ENCODE measurements around the gene CD52.

- no peak for TF ChIP-seq POLR2A (IDR thresholded peaks at IDR 0.05)
- TF ChIP-seq, protein P1, sequence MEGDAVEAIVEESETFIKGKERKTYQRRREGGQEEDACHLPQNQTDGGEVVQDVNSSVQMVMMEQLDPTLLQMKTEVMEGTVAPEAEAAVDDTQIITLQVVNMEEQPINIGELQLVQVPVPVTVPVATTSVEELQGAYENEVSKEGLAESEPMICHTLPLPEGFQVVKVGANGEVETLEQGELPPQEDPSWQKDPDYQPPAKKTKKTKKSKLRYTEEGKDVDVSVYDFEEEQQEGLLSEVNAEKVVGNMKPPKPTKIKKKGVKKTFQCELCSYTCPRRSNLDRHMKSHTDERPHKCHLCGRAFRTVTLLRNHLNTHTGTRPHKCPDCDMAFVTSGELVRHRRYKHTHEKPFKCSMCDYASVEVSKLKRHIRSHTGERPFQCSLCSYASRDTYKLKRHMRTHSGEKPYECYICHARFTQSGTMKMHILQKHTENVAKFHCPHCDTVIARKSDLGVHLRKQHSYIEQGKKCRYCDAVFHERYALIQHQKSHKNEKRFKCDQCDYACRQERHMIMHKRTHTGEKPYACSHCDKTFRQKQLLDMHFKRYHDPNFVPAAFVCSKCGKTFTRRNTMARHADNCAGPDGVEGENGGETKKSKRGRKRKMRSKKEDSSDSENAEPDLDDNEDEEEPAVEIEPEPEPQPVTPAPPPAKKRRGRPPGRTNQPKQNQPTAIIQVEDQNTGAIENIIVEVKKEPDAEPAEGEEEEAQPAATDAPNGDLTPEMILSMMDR (IDR thresholded peaks at IDR 0.05 in 8 of 11, conservative IDR thresholded peaks at IDR 0.05 in 3 of 11): no peak
Measured at GRCh38 chr1:26367441-26367840, 49.7 kb downstream of the CD52 start.

All from spleen (tissue), 7 donors.